Keratinocyte (primary cell): ENCODE measurements around the gene MFSD6. TPM values are rescaled to one million over a fixed set of nuclear protein-coding genes. Genes with fewer than 3 reads are reported as not detected.

ENCODE experiments used
- DNase-seq: peaks from one replicate; pipeline ENCODE4 v3.0.0-alpha.2; 2011; ENCODE audit warnings: low read depth, missing footprints, low spot score
- FAIRE-seq: peaks from 2 replicates; lab custom pipeline; 2011; peaks lifted over from hg19 to GRCh38; lab: Jason Lieb, UNC
- H2AFZ ChIP-seq: 2 replicates; pipeline ENCODE4 v1.6.0; 2012; ENCODE audit warnings: low read length, control low read depth, inconsistent platforms; ENCODE audit not compliant: control insufficient read depth
- H3K27ac ChIP-seq: 2 replicates; pipeline ENCODE4 v1.5.1; 2011; ENCODE audit warnings: low read length; ENCODE audit not compliant: control insufficient read depth, insufficient read depth
- H3K27me3 ChIP-seq: 3 replicates; pipeline ENCODE4 v1.6.0; 2011; ENCODE audit warnings: low read length; ENCODE audit not compliant: control insufficient read depth, insufficient read depth; ENCODE audit errors: extremely low read depth
- H3K36me3 ChIP-seq, 2 experiments: 2 replicates in 1 of 2; 3 replicates in 1 of 2; pipeline ENCODE4 v1.5.1; 2011; ENCODE audit warnings: low read length in 2 of 2, mild to moderate bottlenecking in 1 of 2; ENCODE audit not compliant: control insufficient read depth in 2 of 2, insufficient read depth in 2 of 2; ENCODE audit errors: extremely low read depth in 1 of 2
- H3K4me1 ChIP-seq: 3 replicates; pipeline ENCODE4 v1.5.1; 2011; ENCODE audit warnings: low read length; ENCODE audit not compliant: control insufficient read depth, insufficient read depth; ENCODE audit errors: extremely low read depth
- H3K4me2 ChIP-seq: 3 replicates; pipeline ENCODE4 v1.6.0; 2011; ENCODE audit warnings: low read depth, low read length; ENCODE audit not compliant: control insufficient read depth, insufficient read depth; ENCODE audit errors: extremely low read depth
- H3K4me3 ChIP-seq, 3 experiments: fragments of 200-600 bp in 1 of 3; sonication (generic) in 1 of 3; 2 replicates in 2 of 3; 3 replicates in 1 of 3; pipeline ENCODE4 v1.5.1; 2011 to 2016; ENCODE audit warnings: low read length in 3 of 3, mild to moderate bottlenecking in 3 of 3, control low read depth in 2 of 3, inconsistent platforms in 1 of 3, low read depth in 1 of 3, mixed read lengths in 1 of 3, mixed run types in 1 of 3, moderate library complexity in 1 of 3; ENCODE audit not compliant: control insufficient read depth in 2 of 3, insufficient read depth in 2 of 3; ENCODE audit errors: extremely low read depth in 1 of 3
- H3K79me2 ChIP-seq: 2 replicates; pipeline ENCODE4 v1.6.0; 2012; ENCODE audit warnings: low read length; ENCODE audit not compliant: control insufficient read depth, insufficient read depth
- H3K9ac ChIP-seq: 3 replicates; pipeline ENCODE4 v1.6.0; 2011; ENCODE audit warnings: low read length; ENCODE audit not compliant: control insufficient read depth, insufficient read depth; ENCODE audit errors: extremely low read depth
- H3K9me1 ChIP-seq: 3 replicates; pipeline ENCODE4 v1.6.0; 2011; ENCODE audit warnings: low read length; ENCODE audit not compliant: control insufficient read depth, insufficient read depth; ENCODE audit errors: extremely low read depth
- H3K9me3 ChIP-seq: 2 replicates; pipeline ENCODE4 v1.5.1; 2012; ENCODE audit warnings: low read depth, low read length; ENCODE audit not compliant: control insufficient read depth
- H4K20me1 ChIP-seq: 3 replicates; pipeline ENCODE4 v1.6.0; 2011; ENCODE audit warnings: low read length; ENCODE audit not compliant: control insufficient read depth, insufficient read depth; ENCODE audit errors: extremely low read depth
- CTCF ChIP-seq, 3 experiments: IDR thresholded peaks in 1 of 3; conservative IDR thresholded peaks in 1 of 3; optimal IDR thresholded peaks in 1 of 3; 2 replicates in 2 of 3; 3 replicates in 1 of 3; pipeline versions ENCODE3 to v1.5.1; 2011; ENCODE audit warnings: low read length in 3 of 3, mild to moderate bottlenecking in 3 of 3, moderate library complexity in 2 of 3, control low read depth in 1 of 3, inconsistent platforms in 1 of 3; ENCODE audit not compliant: insufficient read depth in 2 of 3; ENCODE audit errors: extremely low read depth in 1 of 3
- EZH2 ChIP-seq: IDR thresholded peaks from one replicate; pipeline ENCODE4 v1.6.1; 2012; ENCODE audit warnings: inconsistent platforms, mild to moderate bottlenecking, low read length, moderate library complexity
- dilution Hi-C: fragments of 300-500 bp; cut with MboI; formaldehyde crosslinking; loops from one replicate; pipeline ENCODE4 v1.7.0; 2020; ENCODE audit warnings: low sequenced_read_pairs; ENCODE audit not compliant: extremely low pct_ligation_motif_present
- polyA plus RNA-seq, 5 experiments: library from polyadenylated mRNA; depleted of rRNA in 3 of 5; stranded (reverse) in 3 of 5; stranded (forward) in 1 of 5; unstranded in 1 of 5; fragments of >200 nt; gene quantifications; 1 replicate in 1 of 5; 2 replicates in 3 of 5; 3 replicates in 1 of 5; pipeline versions ENCODE4 v1.2.1 to v1.2.3, GENCODE V29; 2011 to 2012; ENCODE audit warnings: missing spikeins in 2 of 5, low read depth in 1 of 5, low replicate concordance in 1 of 5

The MFSD6 gene
- polyA plus RNA-seq, 1 donor (not counting 4 experiments of a cell fraction or from before 2014, with no cell fraction given): 11.0 TPM

- DNase-seq (no peak), FAIRE-seq (no peak)
- Histone ChIP-seq H3K4me1 (no peaks in the 10 kb centered on the region), H4K20me1 (no peaks in the 10 kb centered on the region), H3K4me3 (no peak overlapping the region), H3K36me3 (peaks cover 0 to 1% of the 10 kb centered on the region in 2 experiments), H3K4me2 (no peak overlapping the region), H3K27me3 (no peaks in the 10 kb centered on the region), H3K79me2 (no peaks in the 10 kb centered on the region), H3K9me1 (no peaks in the 10 kb centered on the region), H3K9ac (no peak overlapping the region), H2AFZ (no peak overlapping the region), H3K27ac (no peak overlapping the region), H3K9me3 (no peaks in the 10 kb centered on the region)
- dilution Hi-C loops: no loop called here
- no peak for TF ChIP-seq CTCF (optimal IDR thresholded peaks at IDR 0.05 in 1 of 3, IDR thresholded peaks at IDR 0.05 in 1 of 3, conservative IDR thresholded peaks at IDR 0.05 in 1 of 3; ENCODE audit: extremely low read depth in 1 of 3, insufficient read depth in 2 of 3, low read length in 3 of 3)
These were observed 43.5 kb downstream of the MFSD6 start for GRCh38 chr2:190451561-190452176.

GRCh38 chr2:190452433-190452832, 44.3 kb downstream of the MFSD6 start:
- no peaks in the 10 kb centered on the region for H3K9me3 ChIP-seq
- TF ChIP-seq CTCF (optimal IDR thresholded peaks at IDR 0.05 in 1 of 3, IDR thresholded peaks at IDR 0.05 in 1 of 3, conservative IDR thresholded peaks at IDR 0.05 in 1 of 3; ENCODE audit: extremely low read depth in 1 of 3, insufficient read depth in 2 of 3, low read length in 3 of 3) (no peak), EZH2 (no peak)
- H3K27me3 ChIP-seq: no peaks in the 10 kb centered on the region
- no peaks in the 10 kb centered on the region for H4K20me1 ChIP-seq
- no peak overlapping the region for H3K4me3 ChIP-seq
- H3K4me1 ChIP-seq: no peaks in the 10 kb centered on the region
- no peak for FAIRE-seq
- H2AFZ ChIP-seq: no peak overlapping the region
- H3K9me1 ChIP-seq: no peaks in the 10 kb centered on the region
- no peak overlapping the region for H3K9ac ChIP-seq
- DNase-seq: no peak
- dilution Hi-C loops: no loop called here
- H3K27ac ChIP-seq: no peak overlapping the region
- H3K36me3 ChIP-seq: peaks cover 0 to 2% of the 10 kb centered on the region in 2 experiments
- no peak overlapping the region for H3K4me2 ChIP-seq
- no peaks in the 10 kb centered on the region for H3K79me2 ChIP-seq
